Transverse colon (tissue), 4 donors: ENCODE measurements around the gene KREMEN1. TPM values are rescaled to one million over a fixed set of nuclear protein-coding genes. Genes with fewer than 3 reads are reported as not detected.

Source experiments
- DNase-seq: peaks from one replicate; pipeline ENCODE4 v3.0.0-alpha.2; 2019
- H3K27ac ChIP-seq, 4 donors: fragments of 200-600 bp; sonication (generic); 2 replicates each; pipeline ENCODE4 v1.5.1; 2016 to 2018; ENCODE audit warnings: inconsistent platforms in 4 of 4
- H3K27me3 ChIP-seq: fragments of 200-600 bp; sonication (generic); 2 replicates; pipeline ENCODE4 v1.5.1; 2017; ENCODE audit warnings: inconsistent platforms
- H3K36me3 ChIP-seq, 4 donors: fragments of 200-600 bp; sonication (generic); 2 replicates each; pipeline ENCODE4 v1.5.1; 2017 to 2019; ENCODE audit warnings: inconsistent platforms in 4 of 4
- H3K4me1 ChIP-seq, 4 donors: fragments of 200-600 bp; sonication (generic); 2 replicates each; pipeline ENCODE4 v1.5.1; 2017 to 2020; ENCODE audit warnings: inconsistent platforms in 4 of 4
- H3K4me3 ChIP-seq, 4 donors: fragments of 200-600 bp; sonication (generic); 1 replicate in 1 of 4; 2 replicates in 3 of 4; pipeline versions ENCODE4 v1.5.1 to v1.6.1; 2017 to 2019; ENCODE audit warnings: inconsistent platforms in 4 of 4
- H3K9me3 ChIP-seq, 2 donors: fragments of 200-600 bp; sonication (generic); 2 replicates each; pipeline ENCODE4 v1.5.1; 2017 to 2019; ENCODE audit warnings: inconsistent platforms in 2 of 2
- EP300 ChIP-seq: sonication (generic); formaldehyde crosslinking; IDR thresholded peaks from one replicate; pipeline ENCODE4 v1.6.1; 2017; ENCODE audit warnings: antibody characterized with exemption, low read depth
- POLR2A ChIP-seq: fragments of 450-650 bp; IDR thresholded peaks from one replicate; pipeline ENCODE4 v1.6.1; 2016; ENCODE audit warnings: antibody characterized with exemption, mild to moderate bottlenecking, moderate library complexity
- POLR2AphosphoS5 ChIP-seq, 3 donors: sonication (generic); formaldehyde crosslinking; IDR thresholded peaks; one replicate each; pipeline ENCODE4 v1.6.1; 2016; ENCODE audit warnings: antibody characterized with exemption in 3 of 3
- WGBS, 2 donors: methylation state at CpG; one replicate each; pipeline ENCODE4 v1.1.5; 2018; ENCODE audit warnings: low coverage in 1 of 2; 5-methylcytosine and 5-hydroxymethylcytosine counted together
- in situ Hi-C, 4 donors: fragments of 200-750 bp; cut with MboI; loops; one replicate each; pipeline versions ENCODE4 v1.15.0 to v1.15.1; 2017; ENCODE audit warnings: low sequenced_read_pairs in 3 of 4, low pct_ligation_motif_present in 1 of 4, low pct_unique_long_range_greater_than_20kb in 1 of 4
- intact Hi-C: fragments of 100-400 bp; cut with DNase I; formaldehyde crosslinking; loops from one replicate; pipeline ENCODE4 v1.15.1; 2023; ENCODE audit warnings: low total_unique reads
- total RNA-seq, 4 donors: library from RNA; depleted of rRNA; stranded (reverse); fragments of >200 nt; gene quantifications; one replicate each; pipeline ENCODE4 v1.1.0, GENCODE V29; 2016
- TF ChIP-seq, protein P1 (sequence below), 5 experiments: fragments of 200-600 bp in 3 of 5; fragments of 450-650 bp in 2 of 5; sonication (generic) in 3 of 5; IDR thresholded peaks; 1 replicate in 2 of 5; 2 replicates in 3 of 5; pipeline ENCODE4 v1.5.1; 2016 to 2017; ENCODE audit warnings: antibody characterized with exemption in 5 of 5, inconsistent platforms in 3 of 5, mild to moderate bottlenecking in 2 of 5, moderate library complexity in 1 of 5

The KREMEN1 gene
- total RNA-seq, 4 donors from 2014 or later, result 5.2 to 39.2 (median 20.1) TPM

DNA sequence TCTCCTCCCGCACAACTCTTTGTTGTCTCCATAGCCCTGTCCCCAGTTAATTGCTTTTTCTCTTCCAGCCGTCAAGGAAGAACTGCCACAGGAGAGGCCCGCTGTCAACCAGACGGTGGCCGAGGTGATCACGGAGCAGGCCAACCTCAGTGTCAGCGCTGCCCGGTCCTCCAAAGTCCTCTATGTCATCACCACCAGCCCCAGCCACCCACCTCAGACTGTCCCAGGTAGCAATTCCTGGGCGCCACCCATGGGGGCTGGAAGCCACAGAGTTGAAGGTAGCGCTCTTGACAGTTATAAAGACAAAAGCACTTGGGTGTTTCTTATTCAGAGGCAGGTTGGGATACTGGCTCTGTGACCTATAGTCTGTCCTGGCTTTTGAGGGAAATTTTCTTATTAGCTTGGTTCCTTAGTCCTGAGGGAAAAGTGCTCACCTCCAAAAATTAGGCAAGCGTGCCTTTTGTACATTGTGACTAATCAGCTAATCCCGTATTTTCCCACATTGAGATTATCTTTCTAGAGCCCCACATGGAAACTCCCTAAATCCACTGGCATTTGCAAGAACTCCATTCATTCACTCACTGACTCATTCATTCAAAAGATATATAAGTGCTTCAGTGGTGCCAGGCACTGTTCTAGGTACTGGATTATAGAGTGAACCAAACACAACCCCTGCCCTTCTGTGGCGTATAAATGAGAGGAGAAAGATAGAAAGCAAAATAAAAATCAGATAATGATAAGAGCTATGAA, 65.9 kb downstream of the KREMEN1 start:
- DNase-seq, result no peak
- TF ChIP-seq POLR2AphosphoS5 (IDR thresholded peaks at IDR 0.05) (no peak), POLR2A (no peak), EP300 (no peak)
- TF ChIP-seq, protein P1, sequence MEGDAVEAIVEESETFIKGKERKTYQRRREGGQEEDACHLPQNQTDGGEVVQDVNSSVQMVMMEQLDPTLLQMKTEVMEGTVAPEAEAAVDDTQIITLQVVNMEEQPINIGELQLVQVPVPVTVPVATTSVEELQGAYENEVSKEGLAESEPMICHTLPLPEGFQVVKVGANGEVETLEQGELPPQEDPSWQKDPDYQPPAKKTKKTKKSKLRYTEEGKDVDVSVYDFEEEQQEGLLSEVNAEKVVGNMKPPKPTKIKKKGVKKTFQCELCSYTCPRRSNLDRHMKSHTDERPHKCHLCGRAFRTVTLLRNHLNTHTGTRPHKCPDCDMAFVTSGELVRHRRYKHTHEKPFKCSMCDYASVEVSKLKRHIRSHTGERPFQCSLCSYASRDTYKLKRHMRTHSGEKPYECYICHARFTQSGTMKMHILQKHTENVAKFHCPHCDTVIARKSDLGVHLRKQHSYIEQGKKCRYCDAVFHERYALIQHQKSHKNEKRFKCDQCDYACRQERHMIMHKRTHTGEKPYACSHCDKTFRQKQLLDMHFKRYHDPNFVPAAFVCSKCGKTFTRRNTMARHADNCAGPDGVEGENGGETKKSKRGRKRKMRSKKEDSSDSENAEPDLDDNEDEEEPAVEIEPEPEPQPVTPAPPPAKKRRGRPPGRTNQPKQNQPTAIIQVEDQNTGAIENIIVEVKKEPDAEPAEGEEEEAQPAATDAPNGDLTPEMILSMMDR (IDR thresholded peaks at IDR 0.05), result no peak
- Histone ChIP-seq H3K4me1 (peaks cover 0 to 6% (median 0%) of the 10 kb centered on the region in 4 donors), H3K27ac (no peak overlapping the region), H3K36me3 (no peaks in the 10 kb centered on the region), H3K27me3 (no peaks in the 10 kb centered on the region), H3K4me3 (no peak overlapping the region), H3K9me3 (no peaks in the 10 kb centered on the region)
- in situ Hi-C loops, result no loop called here
- WGBS, 2 donors, result 92% methylated on average over 4 to 13 of the region's 13 CpGs
- intact Hi-C loops, result no loop called here

DNA sequence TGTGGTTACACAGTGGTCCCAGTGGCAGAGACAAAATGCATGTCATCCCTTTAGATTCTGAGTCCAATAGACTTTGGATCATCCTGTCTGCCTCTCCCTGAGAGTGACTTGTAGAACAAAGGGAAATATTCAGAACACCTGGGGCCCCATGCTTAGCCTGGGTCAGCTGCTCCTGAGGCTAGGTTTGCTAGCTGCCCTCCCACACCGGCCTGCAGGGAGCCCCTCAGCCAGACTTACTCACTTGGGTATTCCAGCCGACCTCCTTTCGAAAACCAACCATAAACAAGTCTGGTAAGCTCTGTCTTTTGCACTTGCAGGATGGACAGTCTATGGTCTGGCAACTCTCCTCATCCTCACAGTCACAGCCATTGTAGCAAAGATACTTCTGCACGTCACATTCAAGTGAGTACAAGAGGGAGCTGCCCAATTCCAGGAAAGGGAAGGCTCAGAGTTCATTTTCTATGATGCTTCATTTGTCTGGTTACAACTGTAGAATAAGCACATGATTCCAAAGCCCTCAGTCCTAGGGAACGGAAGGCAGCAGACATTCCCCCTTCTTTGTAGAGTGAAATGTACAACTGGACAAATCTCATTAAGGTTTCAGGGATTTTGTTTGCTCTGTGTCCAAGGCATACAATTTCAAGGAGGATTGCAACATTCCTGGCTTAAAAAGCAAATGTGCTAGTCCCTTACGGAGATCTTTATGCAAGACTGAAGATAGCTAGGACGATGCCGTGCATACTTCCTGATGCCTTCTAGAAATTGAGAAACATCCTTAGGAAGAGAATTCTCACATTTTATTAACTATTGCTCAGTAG, 67.3 kb downstream of the KREMEN1 start:
- H3K4me3 ChIP-seq, result no peak overlapping the region
- no peak for TF ChIP-seq EP300
- TF ChIP-seq, protein P1 (IDR thresholded peaks at IDR 0.05), result no peak
- TF ChIP-seq POLR2AphosphoS5 (IDR thresholded peaks at IDR 0.05), result no peak
- no peaks in the 10 kb centered on the region for H3K9me3 ChIP-seq
- intact Hi-C loops (no loop called here), in situ Hi-C loops (no loop called here)
- no peaks in the 10 kb centered on the region for H3K36me3 ChIP-seq
- H3K27ac ChIP-seq, result no peak overlapping the region
- H3K4me1 ChIP-seq, result peaks cover 0 to 6% (median 0%) of the 10 kb centered on the region in 4 donors
- 70 to 79% methylated on average over 3 to 8 of the region's 8 CpGs for WGBS, 2 donors
- DNase-seq, result no peak
- H3K27me3 ChIP-seq, result no peaks in the 10 kb centered on the region

DNA sequence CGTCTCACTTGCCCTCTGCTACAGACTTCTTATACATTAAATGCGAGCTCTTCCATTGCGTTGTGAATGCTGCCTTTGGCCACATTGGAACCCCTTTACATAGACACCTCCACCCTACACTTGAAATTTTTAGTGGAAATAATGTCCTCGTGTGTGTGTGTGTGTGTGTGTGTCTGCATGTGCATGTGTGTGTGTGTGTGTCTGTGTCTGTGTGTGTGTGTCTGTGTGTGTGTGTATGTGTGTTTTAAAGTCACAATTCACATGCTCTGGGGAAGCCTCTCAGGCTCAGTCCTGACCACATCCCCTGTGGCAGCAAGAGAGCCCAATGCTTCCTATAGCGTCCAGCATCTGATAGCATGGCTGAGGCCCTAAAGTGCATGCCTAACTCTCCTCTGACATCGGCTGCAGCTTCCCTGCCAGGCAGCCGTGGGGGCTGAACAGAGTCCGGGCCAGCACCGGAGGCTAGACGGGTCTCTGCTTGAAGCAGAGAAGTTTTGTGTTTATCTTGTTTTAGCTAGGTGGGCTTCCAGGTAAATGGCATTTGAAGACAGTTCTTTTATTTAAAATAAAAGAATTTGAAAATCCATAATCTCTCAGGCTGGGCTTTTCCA, 68.3 kb downstream of the KREMEN1 start:
- TF ChIP-seq EP300 (no peak), POLR2A (no peak), POLR2AphosphoS5 (IDR thresholded peaks at IDR 0.05) (no peak)
- TF ChIP-seq, protein P1 (IDR thresholded peaks at IDR 0.05), result no peak
- Histone ChIP-seq H3K27ac (no peak overlapping the region), H3K4me1 (peaks cover 0 to 2% (median 0%) of the 10 kb centered on the region in 4 donors), H3K9me3 (no peaks in the 10 kb centered on the region), H3K27me3 (no peaks in the 10 kb centered on the region), H3K36me3 (no peaks in the 10 kb centered on the region), H3K4me3 (no peak overlapping the region)
- 71 to 80% methylated on average over 1 to 10 of the region's 10 CpGs for WGBS, 2 donors
- in situ Hi-C loops, result no loop called here
- no peak for DNase-seq
- intact Hi-C loops, result no loop called here

DNA sequence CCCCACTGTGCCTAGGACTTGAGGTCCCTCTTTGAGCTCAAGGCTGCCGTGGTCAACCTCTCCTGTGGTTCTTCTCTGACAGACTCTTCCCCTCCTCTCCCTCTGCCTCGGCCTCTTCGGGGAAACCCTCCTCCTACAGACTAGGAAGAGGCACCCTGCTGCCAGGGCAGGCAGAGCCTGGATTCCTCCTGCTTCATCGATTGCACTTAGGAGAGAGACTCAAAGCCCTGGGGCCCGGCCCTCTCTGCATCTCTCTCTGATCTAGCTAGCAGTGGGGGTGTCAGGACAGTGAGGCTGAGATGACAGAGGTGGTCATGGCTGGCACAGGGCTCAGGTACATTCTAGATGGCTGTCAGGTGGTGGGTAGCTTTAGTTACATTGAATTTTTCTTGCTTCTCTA, 69.3 kb downstream of the KREMEN1 start:
- Histone ChIP-seq H3K9me3 (no peaks in the 10 kb centered on the region), H3K36me3 (no peaks in the 10 kb centered on the region), H3K27ac (no peak overlapping the region), H3K4me3 (no peak overlapping the region), H3K27me3 (no peaks in the 10 kb centered on the region), H3K4me1 (no peaks in the 10 kb centered on the region)
- TF ChIP-seq EP300, result no peak
- TF ChIP-seq, protein P1 (IDR thresholded peaks at IDR 0.05), result no peak
- no peak for TF ChIP-seq POLR2A
- no peak for TF ChIP-seq POLR2AphosphoS5 (IDR thresholded peaks at IDR 0.05)
- intact Hi-C loops (no loop called here), in situ Hi-C loops (no loop called here)
- WGBS, 2 donors, result 72% methylated on average over 5 of the region's 5 CpGs; no CpG with 5 or more reads in 1 of the 2 donors
- no peak for DNase-seq
